GM12878 (cell line): ENCODE results near the gene PLEKHJ1. TPM values are rescaled to one million over a fixed set of nuclear protein-coding genes. Genes with fewer than 3 reads are reported as not detected.

Experiments
- ATF3 ChIP-seq: IDR thresholded peaks from 2 replicates; pipeline ENCODE4 v1.6.1; 2011; ENCODE audit warnings: low read depth, mild to moderate bottlenecking, low read length, moderate library complexity, borderline replicate concordance; ENCODE audit errors: extremely low read depth
- CREM ChIP-seq: IDR thresholded peaks from 2 replicates; pipeline ENCODE4 v1.6.1; 2014; ENCODE audit warnings: antibody characterized with exemption, low read depth
- DPF2 ChIP-seq: fragments of 450-650 bp; IDR thresholded peaks from 2 replicates; pipeline ENCODE4 v1.6.1; 2017; ENCODE audit warnings: mild to moderate bottlenecking
- ELK1 ChIP-seq: IDR thresholded peaks from 2 replicates; pipeline ENCODE4 v1.6.1; 2012; ENCODE audit warnings: low read depth, low read length, improper control_type of control experiment
- IKZF1 ChIP-seq: fragments of 450-650 bp; conservative IDR thresholded peaks from 2 replicates; pipeline ENCODE4 v1.6.1; 2017; ENCODE audit warnings: antibody characterized with exemption, mild to moderate bottlenecking
- IRF3 ChIP-seq: fragments of 450-650 bp; IDR thresholded peaks from 2 replicates; pipeline ENCODE4 v1.6.1; 2014; ENCODE audit warnings: mild to moderate bottlenecking
- LARP7 ChIP-seq: fragments of 450-650 bp; IDR thresholded peaks from 2 replicates; pipeline ENCODE4 v1.6.1; 2017; ENCODE audit warnings: mild to moderate bottlenecking
- MEF2B ChIP-seq: fragments of 450-650 bp; IDR thresholded peaks from 2 replicates; pipeline ENCODE4 v1.6.1; 2018; ENCODE audit warnings: mild to moderate bottlenecking, moderate library complexity; ENCODE audit not compliant: partially characterized antibody, poor library complexity, severe bottlenecking
- NFXL1 ChIP-seq: fragments of 450-650 bp; IDR thresholded peaks from 2 replicates; pipeline ENCODE4 v1.6.1; 2017; ENCODE audit warnings: antibody characterized with exemption, mild to moderate bottlenecking, borderline replicate concordance
- NFYB ChIP-seq: IDR thresholded peaks from 2 replicates; pipeline ENCODE4 v1.6.1; 2011; ENCODE audit warnings: low read depth, mild to moderate bottlenecking, low read length, improper control_type of control experiment, moderate library complexity; ENCODE audit not compliant: insufficient read depth
- RB1 ChIP-seq: fragments of 450-650 bp; formaldehyde crosslinking; IDR thresholded peaks from 2 replicates; pipeline ENCODE4 v1.6.1; 2017; ENCODE audit warnings: mild to moderate bottlenecking, borderline replicate concordance
- RUNX3 ChIP-seq: IDR thresholded peaks from 2 replicates; pipeline ENCODE4 v1.6.1; 2012; ENCODE audit warnings: low read length, inconsistent platforms
- SREBF1 ChIP-seq: IDR thresholded peaks from 2 replicates; pipeline ENCODE4 v1.6.1; 2012; ENCODE audit warnings: mild to moderate bottlenecking, low read length
- STAT3 ChIP-seq: IDR thresholded peaks from 2 replicates; pipeline ENCODE4 v1.6.1; 2011; ENCODE audit warnings: low read depth, low read length, improper control_type of control experiment
- ZNF622 ChIP-seq: fragments of 450-650 bp; IDR thresholded peaks from 2 replicates; pipeline ENCODE4 v1.6.1; 2017; ENCODE audit warnings: mild to moderate bottlenecking, inconsistent platforms
- ZSCAN29 ChIP-seq: fragments of 450-650 bp; IDR thresholded peaks from 2 replicates; pipeline ENCODE4 v1.6.1; 2017; ENCODE audit warnings: mild to moderate bottlenecking, moderate library complexity
- polyA plus RNA-seq, 11 experiments: library from polyadenylated mRNA; depleted of rRNA in 4 of 11; unstranded in 6 of 11; stranded (reverse) in 5 of 11; fragments of >200 nt; fragmentation: Nextera tagmentation in 4 of 11; fragmentation: Illumina TruSeq in 1 of 11; extraction: Ambion mirVana in 4 of 11; extraction: Trizol in 1 of 11; gene quantifications; 1 replicate in 1 of 11; 2 replicates in 10 of 11; pipeline versions ENCODE4 v1.2.1 to v1.2.3, GENCODE V29; 2011 to 2016; ENCODE audit warnings: inconsistent platforms in 2 of 11, missing spikeins in 2 of 11, low read depth in 1 of 11
- total RNA-seq, 4 experiments: library from RNA; depleted of rRNA in 3 of 4; stranded (reverse); fragments of >200 nt in 3 of 4; fragmentation: Illumina TruSeq in 1 of 4; extraction: Trizol in 1 of 4; gene quantifications; 2 replicates each; pipeline versions ENCODE4 v1.2.1 to v1.2.3, GENCODE V29; 2013 to 2021
- TF ChIP-seq, protein P1 (sequence below): IDR thresholded peaks from 2 replicates; pipeline ENCODE4 v1.6.1; 2012; ENCODE audit warnings: improper control_type of control experiment, low read depth, low read length; ENCODE audit not compliant: insufficient replicate concordance
- TF ChIP-seq, protein P2 (sequence below): fragments of 450-650 bp; IDR thresholded peaks from 2 replicates; pipeline ENCODE4 v1.6.1; 2017; ENCODE audit warnings: mild to moderate bottlenecking, moderate library complexity

The PLEKHJ1 gene
- total and polyA plus RNA-seq, 10 of the 15 experiments (the other 5 are each of a cell fraction or from before 2014, with no cell fraction given) = 1.3 to 133 (median 75.0) TPM

GRCh38 chr19:2236314-2237050 lies at the start of gene PLEKHJ1, which contains the start of gene SF3A2 (continued):
- TF ChIP-seq, protein P1, sequence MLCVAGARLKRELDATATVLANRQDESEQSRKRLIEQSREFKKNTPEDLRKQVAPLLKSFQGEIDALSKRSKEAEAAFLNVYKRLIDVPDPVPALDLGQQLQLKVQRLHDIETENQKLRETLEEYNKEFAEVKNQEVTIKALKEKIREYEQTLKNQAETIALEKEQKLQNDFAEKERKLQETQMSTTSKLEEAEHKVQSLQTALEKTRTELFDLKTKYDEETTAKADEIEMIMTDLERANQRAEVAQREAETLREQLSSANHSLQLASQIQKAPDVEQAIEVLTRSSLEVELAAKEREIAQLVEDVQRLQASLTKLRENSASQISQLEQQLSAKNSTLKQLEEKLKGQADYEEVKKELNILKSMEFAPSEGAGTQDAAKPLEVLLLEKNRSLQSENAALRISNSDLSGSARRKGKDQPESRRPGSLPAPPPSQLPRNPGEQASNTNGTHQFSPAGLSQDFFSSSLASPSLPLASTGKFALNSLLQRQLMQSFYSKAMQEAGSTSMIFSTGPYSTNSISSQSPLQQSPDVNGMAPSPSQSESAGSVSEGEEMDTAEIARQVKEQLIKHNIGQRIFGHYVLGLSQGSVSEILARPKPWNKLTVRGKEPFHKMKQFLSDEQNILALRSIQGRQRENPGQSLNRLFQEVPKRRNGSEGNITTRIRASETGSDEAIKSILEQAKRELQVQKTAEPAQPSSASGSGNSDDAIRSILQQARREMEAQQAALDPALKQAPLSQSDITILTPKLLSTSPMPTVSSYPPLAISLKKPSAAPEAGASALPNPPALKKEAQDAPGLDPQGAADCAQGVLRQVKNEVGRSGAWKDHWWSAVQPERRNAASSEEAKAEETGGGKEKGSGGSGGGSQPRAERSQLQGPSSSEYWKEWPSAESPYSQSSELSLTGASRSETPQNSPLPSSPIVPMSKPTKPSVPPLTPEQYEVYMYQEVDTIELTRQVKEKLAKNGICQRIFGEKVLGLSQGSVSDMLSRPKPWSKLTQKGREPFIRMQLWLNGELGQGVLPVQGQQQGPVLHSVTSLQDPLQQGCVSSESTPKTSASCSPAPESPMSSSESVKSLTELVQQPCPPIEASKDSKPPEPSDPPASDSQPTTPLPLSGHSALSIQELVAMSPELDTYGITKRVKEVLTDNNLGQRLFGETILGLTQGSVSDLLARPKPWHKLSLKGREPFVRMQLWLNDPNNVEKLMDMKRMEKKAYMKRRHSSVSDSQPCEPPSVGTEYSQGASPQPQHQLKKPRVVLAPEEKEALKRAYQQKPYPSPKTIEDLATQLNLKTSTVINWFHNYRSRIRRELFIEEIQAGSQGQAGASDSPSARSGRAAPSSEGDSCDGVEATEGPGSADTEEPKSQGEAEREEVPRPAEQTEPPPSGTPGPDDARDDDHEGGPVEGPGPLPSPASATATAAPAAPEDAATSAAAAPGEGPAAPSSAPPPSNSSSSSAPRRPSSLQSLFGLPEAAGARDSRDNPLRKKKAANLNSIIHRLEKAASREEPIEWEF = no peak
- TF ChIP-seq DPF2 (peak; percentile 84), NFYB (0 out of 2 replicates have a peak, but pooled peaks have one; percentile 16), ZNF622 (no peak), STAT3 (no peak), RUNX3 (peak; percentile 28; the same call in 1 of the 2 replicates), MEF2B (peak; percentile 57), IKZF1 (peak; percentile 81), ELK1 (no peak), LARP7 (peak; percentile 81), IRF3 (peak; percentile 30; the same call in 1 of the 2 replicates), ZSCAN29 (peak; percentile 64; the same call in 1 of the 2 replicates), SREBF1 (no peak; the same call in 1 of the 2 replicates), ATF3 (peak; percentile 59; the same call in 1 of the 2 replicates), RB1 (peak; percentile 80; the same call in 1 of the 2 replicates), CREM (peak; percentile 41), NFXL1 (no peak)
- TF ChIP-seq, protein P2, sequence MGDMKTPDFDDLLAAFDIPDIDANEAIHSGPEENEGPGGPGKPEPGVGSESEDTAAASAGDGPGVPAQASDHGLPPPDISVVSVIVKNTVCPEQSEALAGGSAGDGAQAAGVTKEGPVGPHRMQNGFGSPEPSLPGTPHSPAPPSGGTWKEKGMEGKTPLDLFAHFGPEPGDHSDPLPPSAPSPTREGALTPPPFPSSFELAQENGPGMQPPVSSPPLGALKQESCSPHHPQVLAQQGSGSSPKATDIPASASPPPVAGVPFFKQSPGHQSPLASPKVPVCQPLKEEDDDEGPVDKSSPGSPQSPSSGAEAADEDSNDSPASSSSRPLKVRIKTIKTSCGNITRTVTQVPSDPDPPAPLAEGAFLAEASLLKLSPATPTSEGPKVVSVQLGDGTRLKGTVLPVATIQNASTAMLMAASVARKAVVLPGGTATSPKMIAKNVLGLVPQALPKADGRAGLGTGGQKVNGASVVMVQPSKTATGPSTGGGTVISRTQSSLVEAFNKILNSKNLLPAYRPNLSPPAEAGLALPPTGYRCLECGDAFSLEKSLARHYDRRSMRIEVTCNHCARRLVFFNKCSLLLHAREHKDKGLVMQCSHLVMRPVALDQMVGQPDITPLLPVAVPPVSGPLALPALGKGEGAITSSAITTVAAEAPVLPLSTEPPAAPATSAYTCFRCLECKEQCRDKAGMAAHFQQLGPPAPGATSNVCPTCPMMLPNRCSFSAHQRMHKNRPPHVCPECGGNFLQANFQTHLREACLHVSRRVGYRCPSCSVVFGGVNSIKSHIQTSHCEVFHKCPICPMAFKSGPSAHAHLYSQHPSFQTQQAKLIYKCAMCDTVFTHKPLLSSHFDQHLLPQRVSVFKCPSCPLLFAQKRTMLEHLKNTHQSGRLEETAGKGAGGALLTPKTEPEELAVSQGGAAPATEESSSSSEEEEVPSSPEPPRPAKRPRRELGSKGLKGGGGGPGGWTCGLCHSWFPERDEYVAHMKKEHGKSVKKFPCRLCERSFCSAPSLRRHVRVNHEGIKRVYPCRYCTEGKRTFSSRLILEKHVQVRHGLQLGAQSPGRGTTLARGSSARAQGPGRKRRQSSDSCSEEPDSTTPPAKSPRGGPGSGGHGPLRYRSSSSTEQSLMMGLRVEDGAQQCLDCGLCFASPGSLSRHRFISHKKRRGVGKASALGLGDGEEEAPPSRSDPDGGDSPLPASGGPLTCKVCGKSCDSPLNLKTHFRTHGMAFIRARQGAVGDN = peak; percentile 98
